ENCODE data around the gene GOLGA1.

The GOLGA1 gene

GRCh38 chr9:124854822-124855221, 86.1 kb downstream of the GOLGA1 start:
- Histone ChIP-seq H3K4me3 (ENCODE audit: low read depth, low read length) (no peak overlapping the region), H3K27me3 (ENCODE audit: insufficient read depth, low read depth, severe bottlenecking) (no peaks in the 10 kb centered on the region), H3K36me3 (peaks cover 47% of the 10 kb centered on the region), H3K27ac (peak overlapping the region; percentile 1; the same call in 1 of the 2 replicates), H3K9me3 (ENCODE audit: severe bottlenecking) (no peaks in the 10 kb centered on the region)
- no peak for TF ChIP-seq CTCF (IDR thresholded peaks at IDR 0.05; ENCODE audit: low read depth, low read length)
- DNase-seq = no peak

- Histone ChIP-seq H3K36me3 (peaks cover 40% of the 10 kb centered on the region), H3K27ac (no peak overlapping the region), H3K4me3 (ENCODE audit: low read depth, low read length) (no peak overlapping the region), H3K9me3 (ENCODE audit: severe bottlenecking) (no peaks in the 10 kb centered on the region), H3K27me3 (ENCODE audit: insufficient read depth, low read depth, severe bottlenecking) (no peaks in the 10 kb centered on the region)
- no peak for TF ChIP-seq CTCF (IDR thresholded peaks at IDR 0.05; ENCODE audit: low read depth, low read length)
- DNase-seq = no peak
These were observed 86.7 kb downstream of the GOLGA1 start for GRCh38 chr9:124854161-124854560.

GRCh38 chr9:124853605-124854143, 87.2 kb downstream of the GOLGA1 start:
- Histone ChIP-seq H3K36me3 (peaks cover 35% of the 10 kb centered on the region), H3K9me3 (ENCODE audit: severe bottlenecking) (no peaks in the 10 kb centered on the region), H3K27me3 (ENCODE audit: insufficient read depth, low read depth, severe bottlenecking) (no peaks in the 10 kb centered on the region), H3K4me3 (ENCODE audit: low read depth, low read length) (peak overlapping the region; percentile 40), H3K27ac (no peak overlapping the region; the same call in 1 of the 2 replicates)
- no peak for TF ChIP-seq CTCF (IDR thresholded peaks at IDR 0.05; ENCODE audit: low read depth, low read length)
- DNase-seq = no peak

GRCh38 chr9:124852829-124853531, 87.9 kb downstream of the GOLGA1 start, which contains the start of gene WDR38:
Gene WDR38 (plus strand): TSS chr9:124853460. CDS start chr9:124853532, 72 bp downstream.
- H3K27ac ChIP-seq = peak within 1 kb of the TSS; percentile 21
- peak within 1 kb of the TSS; percentile 40 for H3K4me3 ChIP-seq (ENCODE audit: low read depth, low read length)
- no peaks in the 10 kb centered on the region for H3K9me3 ChIP-seq (ENCODE audit: severe bottlenecking)
- DNase-seq = peak; percentile 93
- peak; percentile 92 for TF ChIP-seq CTCF (IDR thresholded peaks at IDR 0.05; ENCODE audit: low read depth, low read length)
- peaks cover 28% of the 10 kb centered on the region for H3K36me3 ChIP-seq
- no peaks in the 10 kb centered on the region for H3K27me3 ChIP-seq (ENCODE audit: insufficient read depth, low read depth, severe bottlenecking)

GRCh38 chr9:124852121-124852828, 88.6 kb downstream of the GOLGA1 start:
- H3K9me3 ChIP-seq (ENCODE audit: severe bottlenecking) = no peaks in the 10 kb centered on the region
- no peak for TF ChIP-seq CTCF (IDR thresholded peaks at IDR 0.05; ENCODE audit: low read depth, low read length)
- peaks cover 21% of the 10 kb centered on the region for H3K36me3 ChIP-seq
- H3K27ac ChIP-seq = peak overlapping the region; percentile 21; the same call in 1 of the 2 replicates
- no peaks in the 10 kb centered on the region for H3K27me3 ChIP-seq (ENCODE audit: insufficient read depth, low read depth, severe bottlenecking)
- no peak for DNase-seq
- no peak overlapping the region for H3K4me3 ChIP-seq (ENCODE audit: low read depth, low read length)

Measured in WERI-Rb-1 (cell line).